ENCODE measurements around the gene SNX3. TPM values are rescaled to one million over a fixed set of nuclear protein-coding genes. Genes with fewer than 3 reads are reported as not detected.

Gene SNX3
- total and polyA plus RNA-seq, 7 donors: 165 to 348 (median 204) TPM

DNA sequence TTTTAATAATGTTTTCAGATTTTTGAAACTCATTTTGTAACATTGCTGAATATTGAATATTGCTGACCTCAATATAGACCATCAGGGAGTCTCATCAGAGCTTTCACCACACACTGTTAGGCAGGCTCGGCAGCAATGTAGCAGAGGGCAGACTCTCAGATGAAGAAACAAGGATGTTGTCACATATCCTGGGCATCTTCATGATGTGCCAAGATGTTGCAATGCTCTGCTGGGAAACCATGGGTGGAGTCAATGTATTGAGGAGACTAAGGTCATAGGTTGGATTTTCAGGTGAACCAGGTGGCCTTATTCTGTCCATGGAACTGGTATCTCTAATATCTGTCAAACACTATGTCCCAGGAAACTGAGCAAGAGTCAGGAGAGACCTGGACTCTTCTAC, 67.7 kb downstream of the SNX3 start:
- no peaks in the 10 kb centered on the region for H3K4me1 ChIP-seq
- DNase-seq (no peak), ATAC-seq (no peak)
- H3K4me3 ChIP-seq: no peak overlapping the region
- H3K9me3 ChIP-seq: no peaks in the 10 kb centered on the region
- whole genome bisulfite sequencing, 3 donors: 86 to 92% (median 86%) methylated on average over 1 of the region's 1 CpG
- H3K36me3 ChIP-seq (ENCODE audit: insufficient read depth in 1 of 2, low read depth in 1 of 2): no peaks in the 10 kb centered on the region
- H3K27ac ChIP-seq: no peak overlapping the region
- TF ChIP-seq, protein P1, sequence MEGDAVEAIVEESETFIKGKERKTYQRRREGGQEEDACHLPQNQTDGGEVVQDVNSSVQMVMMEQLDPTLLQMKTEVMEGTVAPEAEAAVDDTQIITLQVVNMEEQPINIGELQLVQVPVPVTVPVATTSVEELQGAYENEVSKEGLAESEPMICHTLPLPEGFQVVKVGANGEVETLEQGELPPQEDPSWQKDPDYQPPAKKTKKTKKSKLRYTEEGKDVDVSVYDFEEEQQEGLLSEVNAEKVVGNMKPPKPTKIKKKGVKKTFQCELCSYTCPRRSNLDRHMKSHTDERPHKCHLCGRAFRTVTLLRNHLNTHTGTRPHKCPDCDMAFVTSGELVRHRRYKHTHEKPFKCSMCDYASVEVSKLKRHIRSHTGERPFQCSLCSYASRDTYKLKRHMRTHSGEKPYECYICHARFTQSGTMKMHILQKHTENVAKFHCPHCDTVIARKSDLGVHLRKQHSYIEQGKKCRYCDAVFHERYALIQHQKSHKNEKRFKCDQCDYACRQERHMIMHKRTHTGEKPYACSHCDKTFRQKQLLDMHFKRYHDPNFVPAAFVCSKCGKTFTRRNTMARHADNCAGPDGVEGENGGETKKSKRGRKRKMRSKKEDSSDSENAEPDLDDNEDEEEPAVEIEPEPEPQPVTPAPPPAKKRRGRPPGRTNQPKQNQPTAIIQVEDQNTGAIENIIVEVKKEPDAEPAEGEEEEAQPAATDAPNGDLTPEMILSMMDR (IDR thresholded peaks at IDR 0.05): no peak
- H3K27me3 ChIP-seq (ENCODE audit: insufficient read depth in 3 of 3, low read length in 2 of 3): peaks cover 0 to 13% (median 0%) of the 10 kb centered on the region in 3 donors
- intact Hi-C loops (cut with DNase I): no loop called here

DNA sequence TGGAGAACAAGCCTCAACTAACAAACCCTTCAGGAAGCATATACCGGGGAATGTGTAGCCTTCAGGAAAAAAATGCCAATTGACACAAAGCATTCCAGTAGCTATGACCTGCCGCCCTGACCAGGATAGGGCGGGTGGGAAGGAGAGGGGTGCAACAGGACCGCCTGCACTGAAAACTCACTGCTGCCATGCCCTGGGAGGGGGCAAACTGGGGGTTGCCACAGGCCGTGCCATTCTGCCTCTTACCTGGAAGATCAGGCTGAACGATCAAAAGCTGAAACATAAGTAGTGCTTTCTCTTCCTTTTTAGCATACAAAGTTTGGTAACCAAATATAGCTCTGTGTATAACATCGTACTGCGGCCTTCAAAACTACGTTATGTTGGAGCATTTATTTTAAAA, 73.3 kb downstream of the SNX3 start:
- H3K9me3 ChIP-seq: no peaks in the 10 kb centered on the region
- H3K36me3 ChIP-seq (ENCODE audit: insufficient read depth in 1 of 2, low read depth in 1 of 2): no peaks in the 10 kb centered on the region
- TF ChIP-seq, protein P1 (IDR thresholded peaks at IDR 0.05): no peak
- ATAC-seq (no peak), DNase-seq (no peak)
- 86 to 89% (median 88%) methylated on average over 9 of the region's 9 CpGs for whole genome bisulfite sequencing, 3 donors
- intact Hi-C loops (cut with DNase I): no loop called here
- H3K4me1 ChIP-seq: no peaks in the 10 kb centered on the region
- peaks cover 0 to 9% (median 0%) of the 10 kb centered on the region in 3 donors for H3K27me3 ChIP-seq (ENCODE audit: insufficient read depth in 3 of 3, low read length in 2 of 3)
- H3K4me3 ChIP-seq: no peak overlapping the region
- no peak overlapping the region for H3K27ac ChIP-seq

DNA sequence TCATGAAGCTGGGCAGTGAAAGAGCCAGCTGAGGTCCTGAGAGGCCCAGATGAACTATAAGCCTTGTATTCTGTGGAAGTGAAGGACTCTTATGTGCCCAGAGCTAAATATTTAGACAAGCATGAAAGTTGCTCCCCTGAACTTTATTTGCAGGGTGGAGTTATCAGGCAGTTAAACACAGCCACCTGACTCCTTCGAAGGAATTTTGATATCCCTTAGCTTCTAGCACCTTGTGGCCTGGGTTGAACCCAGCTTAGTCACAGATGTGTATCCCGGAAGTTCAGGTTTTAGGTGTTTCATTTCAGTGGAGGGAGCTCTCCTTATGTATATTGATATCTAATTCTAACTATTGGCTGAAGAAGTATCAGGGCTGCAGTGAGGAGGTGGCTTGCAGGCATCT, 74.6 kb downstream of the SNX3 start:
- WGBS, 3 donors: 47 to 63% (median 61%) methylated on average over 2 of the region's 2 CpGs
- no peak overlapping the region for H3K4me3 ChIP-seq
- ATAC-seq (no peak), DNase-seq (no peak)
- TF ChIP-seq, protein P1 (IDR thresholded peaks at IDR 0.05): no peak
- no peak overlapping the region for H3K27ac ChIP-seq
- H3K9me3 ChIP-seq: no peaks in the 10 kb centered on the region
- no peaks in the 10 kb centered on the region for H3K36me3 ChIP-seq (ENCODE audit: insufficient read depth in 1 of 2, low read depth in 1 of 2)
- H3K4me1 ChIP-seq: no peaks in the 10 kb centered on the region
- H3K27me3 ChIP-seq (ENCODE audit: insufficient read depth in 3 of 3, low read length in 2 of 3): peaks cover 0 to 14% (median 2%) of the 10 kb centered on the region in 3 donors
- intact Hi-C loops (cut with DNase I): no loop called here

DNA sequence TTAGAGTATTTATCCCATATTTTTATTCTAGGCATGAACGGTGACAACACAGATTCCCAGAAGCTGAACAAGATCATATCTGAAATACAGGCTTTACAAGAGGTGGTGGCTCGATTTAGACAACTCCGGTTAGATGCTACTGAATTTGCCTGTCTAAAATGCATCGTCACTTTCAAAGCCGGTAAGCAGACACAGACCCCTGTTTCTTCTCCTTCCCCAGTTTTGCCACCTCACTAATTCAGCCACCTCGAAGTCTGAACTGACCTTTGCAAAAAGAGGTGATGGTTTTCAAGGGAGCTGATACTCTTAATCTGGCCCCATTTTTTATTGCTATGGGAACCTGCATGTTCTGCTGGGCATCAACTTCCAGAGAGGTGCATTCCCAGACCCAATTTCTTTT, 80.1 kb downstream of the SNX3 start:
- Histone ChIP-seq H3K4me3 (no peak overlapping the region), H3K27ac (no peak overlapping the region), H3K9me3 (no peaks in the 10 kb centered on the region), H3K4me1 (no peaks in the 10 kb centered on the region), H3K27me3 (ENCODE audit: insufficient read depth in 3 of 3, low read length in 2 of 3) (peaks cover 0 to 53% (median 17%) of the 10 kb centered on the region in 3 donors), H3K36me3 (ENCODE audit: insufficient read depth in 1 of 2, low read depth in 1 of 2) (no peaks in the 10 kb centered on the region)
- WGBS, 3 donors: 54 to 62% (median 58%) methylated on average over 6 of the region's 6 CpGs
- TF ChIP-seq, protein P1 (IDR thresholded peaks at IDR 0.05): no peak
- DNase-seq: no peak
- intact Hi-C loops (cut with DNase I): no loop called here
- ATAC-seq: no peak

DNA sequence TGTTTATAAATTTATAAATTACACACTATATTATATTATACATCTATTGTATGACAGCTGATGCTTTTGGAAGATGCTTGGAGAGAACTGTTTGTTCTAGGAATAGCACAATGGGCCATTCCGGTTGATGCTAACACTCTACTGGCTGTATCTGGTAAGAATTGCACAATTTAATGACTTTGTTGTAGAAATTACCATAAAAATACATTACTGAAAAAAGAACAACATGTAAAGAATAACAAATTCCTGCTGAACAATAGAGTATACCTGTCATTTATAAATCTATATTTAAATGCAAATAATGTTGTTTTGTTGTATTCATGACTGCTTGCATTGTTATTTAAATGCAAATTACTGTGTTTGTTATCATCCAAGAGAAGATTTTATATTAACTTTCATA, 80.6 kb downstream of the SNX3 start:
- H3K27ac ChIP-seq: no peak overlapping the region
- no peak overlapping the region for H3K4me3 ChIP-seq
- ATAC-seq (no peak), DNase-seq (no peak)
- no peaks in the 10 kb centered on the region for H3K9me3 ChIP-seq
- WGBS, 3 donors: 12 to 35% (median 30%) methylated on average over 1 of the region's 1 CpG
- intact Hi-C loops (cut with DNase I): no loop called here
- peaks cover 0 to 58% (median 22%) of the 10 kb centered on the region in 3 donors for H3K27me3 ChIP-seq (ENCODE audit: insufficient read depth in 3 of 3, low read length in 2 of 3)
- no peaks in the 10 kb centered on the region for H3K4me1 ChIP-seq
- no peaks in the 10 kb centered on the region for H3K36me3 ChIP-seq (ENCODE audit: insufficient read depth in 1 of 2, low read depth in 1 of 2)
- TF ChIP-seq, protein P1 (IDR thresholded peaks at IDR 0.05): no peak

Data from psoas muscle (tissue), 8 donors.